Fibroblast of lung (primary cell): ENCODE measurements around the gene HECTD4. TPM values are rescaled to one million over a fixed set of nuclear protein-coding genes. Genes with fewer than 3 reads are reported as not detected.

Source experiments
- DNase-seq, 2 donors: peaks; one replicate each; pipeline versions ENCODE4 v3.0.0 to v3.0.0-alpha.2; 2010; ENCODE audit warnings: low read depth in 2 of 2
- H2AFZ ChIP-seq: 2 replicates; pipeline ENCODE4 v1.5.1; 2012; ENCODE audit warnings: low read length, control low read depth, inconsistent platforms
- H3K27ac ChIP-seq: 2 replicates; pipeline ENCODE4 v1.5.1; 2011; ENCODE audit warnings: low read length, control low read depth; ENCODE audit not compliant: insufficient read depth
- H3K27me3 ChIP-seq: 2 replicates; pipeline ENCODE4 v1.5.1; 2011; ENCODE audit warnings: mild to moderate bottlenecking, low read length; ENCODE audit not compliant: control insufficient read depth, insufficient read depth
- H3K36me3 ChIP-seq: 2 replicates; pipeline ENCODE4 v1.5.1; 2011; ENCODE audit warnings: low read length; ENCODE audit not compliant: control insufficient read depth, insufficient read depth
- H3K4me1 ChIP-seq: 2 replicates; pipeline ENCODE4 v1.5.1; 2011; ENCODE audit warnings: low read length; ENCODE audit not compliant: control insufficient read depth, insufficient read depth; ENCODE audit errors: extremely low read depth
- H3K4me2 ChIP-seq: 2 replicates; pipeline ENCODE4 v1.5.1; 2011; ENCODE audit warnings: low read length, control low read depth; ENCODE audit not compliant: insufficient read depth; ENCODE audit errors: extremely low read depth
- H3K4me3 ChIP-seq, 4 experiments: fragments of 200-600 bp in 1 of 4; sonication (generic) in 1 of 4; replicated peaks in 1 of 4; 2 replicates each; pipeline ENCODE4 v1.5.1; 2011 to 2016; ENCODE audit warnings: low read length in 4 of 4, low read depth in 3 of 4, mild to moderate bottlenecking in 3 of 4, control low read depth in 2 of 4, inconsistent platforms in 1 of 4, mixed read lengths in 1 of 4; ENCODE audit not compliant: insufficient read depth in 1 of 4; ENCODE audit errors: control extremely low read depth in 1 of 4
- H3K79me2 ChIP-seq: 2 replicates; pipeline ENCODE4 v1.5.1; 2012; ENCODE audit warnings: mild to moderate bottlenecking, low read length, inconsistent platforms; ENCODE audit not compliant: control insufficient read depth, insufficient read depth
- H3K9ac ChIP-seq: 2 replicates; pipeline ENCODE4 v1.5.1; 2011; ENCODE audit warnings: mild to moderate bottlenecking, low read length, control low read depth; ENCODE audit not compliant: insufficient read depth
- H3K9me3 ChIP-seq: 2 replicates; pipeline ENCODE4 v1.5.1; 2012; ENCODE audit warnings: low read depth, low read length; ENCODE audit not compliant: control insufficient read depth, insufficient read depth
- H4K20me1 ChIP-seq: 2 replicates; pipeline ENCODE4 v1.5.1; 2011; ENCODE audit warnings: low read length; ENCODE audit not compliant: control insufficient read depth, insufficient read depth; ENCODE audit errors: extremely low read depth
- CTCF ChIP-seq, 2 donors: IDR thresholded peaks in 1 of 2; conservative IDR thresholded peaks in 1 of 2; 1 replicate in 1 of 2; 2 replicates in 1 of 2; pipeline ENCODE4 v1.5.1; 2011 to 2012; ENCODE audit warnings: low read length in 2 of 2, control low read depth in 1 of 2, inconsistent platforms in 1 of 2, low read depth in 1 of 2, mild to moderate bottlenecking in 1 of 2
- EZH2 ChIP-seq: IDR thresholded peaks from 2 replicates; pipeline ENCODE4 v1.5.1; 2012; ENCODE audit warnings: low read length, control low read depth, mild to moderate bottlenecking; ENCODE audit errors: missing control alignments
- polyA plus RNA-seq, 2 donors: library from polyadenylated mRNA; depleted of rRNA in 1 of 2; stranded (reverse) in 1 of 2; unstranded in 1 of 2; fragments of >200 nt; gene quantifications; 2 replicates each; pipeline ENCODE4 v1.2.1, GENCODE V29; 2011 to 2012; ENCODE audit warnings: missing spikeins in 1 of 2
- total RNA-seq: library from RNA; depleted of rRNA; stranded (reverse); fragments of >200 nt; gene quantifications from 2 replicates; pipeline ENCODE4 v1.2.1, GENCODE V29; 2014

HECTD4 gene
- total and polyA plus RNA-seq, 2 donors (not counting 1 experiment from before 2014, with no cell fraction given): 5.1 to 31.7 TPM

- H3K27ac ChIP-seq: no peak overlapping the region
- H3K4me1 ChIP-seq: no peaks in the 10 kb centered on the region
- H4K20me1 ChIP-seq: no peaks in the 10 kb centered on the region
- H3K9me3 ChIP-seq: no peaks in the 10 kb centered on the region
- TF ChIP-seq CTCF (conservative IDR thresholded peaks at IDR 0.05 in 1 of 2, IDR thresholded peaks at IDR 0.05 in 1 of 2; ENCODE audit: low read depth in 1 of 2, low read length in 2 of 2) (no peak), EZH2 (no peak)
- no peaks in the 10 kb centered on the region for H3K79me2 ChIP-seq
- H3K4me3 ChIP-seq: no peak overlapping the region
- H3K27me3 ChIP-seq: no peaks in the 10 kb centered on the region
- H3K9ac ChIP-seq: no peak overlapping the region
- H3K4me2 ChIP-seq: no peak overlapping the region
- no peak for DNase-seq
- H2AFZ ChIP-seq: no peak overlapping the region
- H3K36me3 ChIP-seq: peaks cover 19% of the 10 kb centered on the region
These were observed 190.3 kb downstream of the HECTD4 start for GRCh38 chr12:112191840-112192321.

DNA sequence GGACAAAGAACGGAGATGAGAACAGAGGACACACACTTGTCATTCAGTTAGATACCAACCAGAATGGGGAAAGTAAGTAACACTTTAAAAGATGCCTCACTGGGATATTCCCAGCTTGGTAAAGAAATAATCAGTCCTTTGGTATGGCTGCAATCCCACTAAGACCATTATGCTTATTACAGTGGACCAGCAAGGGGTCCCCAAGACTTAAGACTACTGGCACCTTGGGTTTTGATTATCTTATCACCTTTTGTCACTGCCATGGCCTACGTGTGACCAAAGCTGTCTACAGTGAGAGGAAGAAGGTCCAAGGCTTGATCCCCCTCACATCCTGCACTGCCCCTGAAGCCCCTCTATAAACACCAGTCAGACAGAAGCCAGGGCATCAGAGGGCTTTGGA lies 191.0 kb downstream of the HECTD4 start:
- DNase-seq: no peak
- Histone ChIP-seq H3K4me2 (no peak overlapping the region), H3K36me3 (peaks cover 19% of the 10 kb centered on the region), H3K27me3 (no peaks in the 10 kb centered on the region), H2AFZ (no peak overlapping the region), H3K4me3 (no peak overlapping the region), H4K20me1 (no peaks in the 10 kb centered on the region), H3K9me3 (no peaks in the 10 kb centered on the region), H3K79me2 (no peaks in the 10 kb centered on the region), H3K4me1 (no peaks in the 10 kb centered on the region), H3K9ac (no peak overlapping the region), H3K27ac (no peak overlapping the region)
- TF ChIP-seq EZH2: no peak
- no peak for TF ChIP-seq CTCF (conservative IDR thresholded peaks at IDR 0.05 in 1 of 2, IDR thresholded peaks at IDR 0.05 in 1 of 2; ENCODE audit: low read depth in 1 of 2, low read length in 2 of 2)

GRCh38 chr12:112190231-112191025 lies 191.8 kb downstream of the HECTD4 start:
- Histone ChIP-seq H3K4me1 (no peaks in the 10 kb centered on the region), H3K27ac (no peak overlapping the region), H2AFZ (no peak overlapping the region), H4K20me1 (no peaks in the 10 kb centered on the region), H3K4me2 (no peak overlapping the region), H3K36me3 (peaks cover 19% of the 10 kb centered on the region), H3K4me3 (no peak overlapping the region), H3K9me3 (no peaks in the 10 kb centered on the region), H3K9ac (no peak overlapping the region), H3K27me3 (no peaks in the 10 kb centered on the region), H3K79me2 (no peaks in the 10 kb centered on the region)
- DNase-seq: no peak
- no peak for TF ChIP-seq CTCF (conservative IDR thresholded peaks at IDR 0.05 in 1 of 2, IDR thresholded peaks at IDR 0.05 in 1 of 2; ENCODE audit: low read depth in 1 of 2, low read length in 2 of 2)
- TF ChIP-seq EZH2: no peak
